NOMO-1 (cell line): Measurements from ENCODE around the gene SKOR2.
"Not testable (repeated sequence)": the region's sequence is repeated elsewhere in the genome, so short reads cannot be mapped to it uniquely, and the experiment has no call there.

ENCODE experiments used
- DNase-seq, 2 experiments: peaks; one replicate each; lab custom pipeline; 2025; ENCODE audit not compliant: unreplicated experiment in 2 of 2; lab: John Stamatoyannopoulos, UW

Gene SKOR2

GRCh38 chr18:47203626-47204464, 47.6 kb downstream of the SKOR2 start:
- DNase-seq: no peak

DNA sequence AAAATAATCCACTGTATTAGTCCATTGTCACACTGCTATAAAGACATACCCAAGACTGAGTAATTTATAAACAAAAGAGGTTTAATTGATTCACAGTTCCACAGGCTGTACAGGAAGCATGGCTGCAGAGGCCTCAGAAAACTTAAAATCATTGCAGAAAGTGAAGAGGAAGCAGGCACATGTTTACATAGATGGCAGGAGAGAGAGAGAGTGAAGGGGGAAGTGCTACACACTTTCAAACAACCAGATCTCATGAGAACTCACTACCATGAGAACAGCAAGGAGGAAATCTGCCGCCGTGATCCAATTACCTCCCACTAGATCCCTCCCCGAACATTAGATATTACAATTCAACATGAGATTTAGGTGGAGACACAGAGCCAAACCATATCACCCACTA, 55.5 kb downstream of the SKOR2 start:
- DNase-seq: peak; percentile 4 to 8

GRCh38 chr18:47191961-47192360, 59.5 kb downstream of the SKOR2 start:
- DNase-seq: no peak

GRCh38 chr18:47187721-47188120, 63.7 kb downstream of the SKOR2 start:
- DNase-seq: no peak

- DNase-seq: no peak
Observed at GRCh38 chr18:47184419-47185050, 66.9 kb downstream of the SKOR2 start.

GRCh38 chr18:47182156-47182555, 69.3 kb downstream of the SKOR2 start:
- DNase-seq: not testable (repeated sequence)

GRCh38 chr18:47180765-47181164, 70.7 kb downstream of the SKOR2 start:
- no peak for DNase-seq

DNA sequence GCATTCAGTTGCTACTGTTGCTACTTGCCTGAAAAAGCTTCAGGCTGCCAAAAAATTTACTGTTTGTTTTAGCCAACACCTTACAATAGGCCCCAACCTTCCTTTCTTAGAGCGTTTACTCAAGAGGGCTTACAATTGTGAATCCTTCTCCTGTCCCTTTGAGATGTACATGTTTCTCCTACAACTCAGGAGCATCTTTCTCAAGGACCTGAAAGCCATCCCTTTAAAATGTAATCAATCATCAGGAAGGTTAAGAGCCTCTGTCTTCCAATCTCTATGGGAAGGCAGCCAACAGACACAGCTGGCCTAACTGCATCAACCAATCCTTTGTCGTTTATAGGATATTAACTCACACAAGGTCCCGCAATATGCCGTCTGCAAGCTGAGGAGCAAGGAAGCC, 71.9 kb downstream of the SKOR2 start:
- DNase-seq: no peak

DNA sequence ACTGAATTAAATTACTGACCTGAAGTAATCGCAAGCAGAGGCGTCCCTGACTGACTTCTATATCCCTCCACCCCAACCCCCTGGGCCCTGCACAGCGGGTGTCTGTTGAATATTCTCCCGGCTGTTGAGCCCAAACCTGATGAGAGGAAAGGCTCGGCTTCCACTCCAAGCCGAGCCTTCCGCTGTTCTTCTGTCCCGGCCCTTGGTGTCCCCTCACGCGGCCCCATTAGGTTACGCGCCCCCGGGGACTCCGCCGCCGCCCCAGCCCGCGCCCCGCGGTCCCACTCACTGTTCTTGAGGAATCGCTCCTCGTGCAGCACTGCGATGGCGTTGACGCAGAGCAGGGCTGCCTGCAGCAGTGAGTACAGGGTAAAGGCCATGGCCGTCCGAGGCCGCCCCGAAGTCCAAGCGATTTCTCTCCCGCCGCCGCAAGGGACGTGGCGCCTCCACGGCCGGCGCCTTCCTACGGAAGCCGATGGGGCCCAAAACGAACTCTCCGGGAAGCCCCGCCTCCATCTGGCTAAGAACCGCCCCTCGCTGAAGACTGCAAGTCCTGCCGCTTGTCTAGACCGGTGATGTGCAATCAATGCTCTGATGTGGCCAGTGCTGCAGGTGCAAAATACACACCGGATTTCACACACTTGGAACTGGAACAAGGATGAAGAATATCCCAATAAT, 75.4 kb downstream of the SKOR2 start, which contains the start of gene IER3IP1:
TSS of gene IER3IP1 (minus strand) at position 467 of the 678 bp plus-strand sequence. CDS start at position 380, 87 bp downstream.
- DNase-seq: peak; percentile 85 to 92

- no peak for DNase-seq
Observed at GRCh38 chr18:47175283-47175897, 76.1 kb downstream of the SKOR2 start.

GRCh38 chr18:47174545-47175116, 76.8 kb downstream of the SKOR2 start:
- no peak for DNase-seq

- no peak for DNase-seq
Observed at GRCh38 chr18:47172476-47172875, 79.0 kb downstream of the SKOR2 start.

- DNase-seq: no peak
Observed at GRCh38 chr18:47168913-47169312, 82.5 kb downstream of the SKOR2 start.

DNA sequence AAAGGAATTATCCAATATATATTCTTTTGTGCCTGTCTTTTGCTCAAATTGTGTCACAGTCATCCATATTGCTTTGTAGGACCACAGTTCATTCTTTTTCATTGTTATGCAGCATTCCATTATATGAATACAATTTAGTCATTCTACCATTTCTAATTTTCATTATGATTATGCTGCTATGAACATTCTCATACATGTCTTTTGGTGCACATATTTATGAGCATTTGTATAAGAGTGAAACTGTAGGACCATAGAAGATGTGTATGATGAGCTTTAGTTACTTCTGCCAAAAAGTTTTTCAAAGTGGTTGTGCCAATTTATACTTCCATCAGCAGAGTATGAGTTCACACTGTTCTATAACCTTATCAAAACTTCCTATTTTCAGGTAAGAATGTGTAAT, 83.0 kb downstream of the SKOR2 start:
- DNase-seq: no peak

- DNase-seq: no peak
Observed at GRCh38 chr18:47166294-47166693, 85.2 kb downstream of the SKOR2 start.

GRCh38 chr18:47163241-47163640, 88.2 kb downstream of the SKOR2 start:
- DNase-seq: no peak

DNA sequence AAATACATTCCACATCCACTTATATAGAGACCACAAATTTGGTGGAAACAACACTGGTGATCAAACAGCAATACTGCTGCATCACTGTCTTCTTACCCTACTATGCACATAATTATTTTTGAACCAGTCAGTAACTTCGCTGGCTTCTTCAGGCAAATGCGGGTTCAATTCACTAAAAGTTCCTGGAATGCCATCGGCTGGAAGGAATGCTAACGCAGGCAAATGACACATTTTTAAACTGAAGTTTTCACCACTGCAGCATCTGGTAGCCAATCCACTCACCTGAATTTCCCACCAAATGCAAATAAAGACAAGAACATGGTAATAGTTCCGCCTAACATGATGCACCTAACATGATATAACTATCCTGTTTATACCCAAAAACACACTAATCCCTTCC, 91.2 kb downstream of the SKOR2 start:
- DNase-seq: no peak

GRCh38 chr18:47158404-47158803, 93.1 kb downstream of the SKOR2 start:
- not testable (repeated sequence) for DNase-seq
